Measurements from ENCODE around the gene NLN.

NLN gene

GRCh38 chr5:65811004-65811403 lies 89.0 kb downstream of the NLN start:
- no peak for DNase-seq

GRCh38 chr5:65811885-65812284 lies 89.9 kb downstream of the NLN start:
- DNase-seq, result no peak

DNA sequence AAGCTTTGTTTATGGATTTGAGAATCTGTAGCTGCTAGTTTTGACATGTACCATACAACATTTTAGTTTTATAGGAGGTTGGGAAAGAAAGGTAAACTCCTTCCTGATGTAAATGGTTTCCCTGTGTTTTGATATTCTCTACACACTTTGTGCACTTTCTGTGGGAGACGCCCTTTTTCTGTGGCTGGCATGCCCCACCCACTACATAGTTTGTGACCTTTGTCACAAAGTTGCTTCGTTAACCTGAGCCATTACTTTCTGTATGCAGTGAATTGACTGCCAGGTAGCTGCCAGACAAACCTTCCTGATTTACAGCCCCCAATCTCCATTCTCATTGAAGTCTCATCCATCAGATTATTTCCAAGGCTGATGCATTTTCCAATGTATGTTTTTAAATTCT lies 90.6 kb downstream of the NLN start:
- no peak for DNase-seq

DNA sequence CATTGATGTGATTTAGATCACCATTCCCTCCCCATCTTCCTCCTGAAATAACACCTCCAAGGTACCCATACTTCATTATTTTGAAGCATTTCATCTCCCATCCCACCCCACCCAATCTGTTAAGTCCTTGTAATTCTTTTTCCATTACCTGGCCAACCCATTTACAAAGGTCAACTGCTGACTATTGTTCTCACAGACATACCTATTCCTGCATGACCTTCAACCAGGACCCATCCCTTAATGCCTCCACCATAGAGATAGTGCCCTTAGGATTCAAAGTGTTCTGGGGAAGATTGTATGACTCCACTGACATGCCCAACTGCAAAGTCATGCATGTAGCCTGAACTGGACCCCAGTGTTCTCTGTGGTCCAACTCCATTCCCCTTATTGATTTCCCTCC lies 91.2 kb downstream of the NLN start:
- DNase-seq, result no peak

DNA sequence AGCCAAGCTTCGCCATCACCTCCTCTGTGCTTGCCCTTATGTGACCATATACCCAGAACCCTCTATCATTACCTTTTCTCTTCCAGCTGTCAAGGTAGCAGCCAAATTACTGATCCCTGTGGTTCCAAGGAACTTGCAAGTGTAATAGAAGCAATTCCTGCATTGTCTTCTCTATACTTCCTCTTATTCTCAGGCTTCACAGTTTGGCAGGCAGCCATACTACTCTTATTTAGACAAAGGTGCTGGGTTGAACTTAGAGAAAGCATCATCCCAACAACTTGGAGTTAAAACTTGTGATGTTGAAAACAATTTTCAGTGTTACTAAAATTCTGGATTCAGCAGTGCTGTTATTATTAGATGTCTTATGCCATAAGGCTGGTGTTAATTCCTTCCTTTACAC lies 93.2 kb downstream of the NLN start:
- DNase-seq, result no peak

GRCh38 chr5:65816729-65817128 lies 94.7 kb downstream of the NLN start:
- no peak for DNase-seq

GRCh38 chr5:65817931-65818330 lies 95.9 kb downstream of the NLN start:
- DNase-seq, result no peak

DNA sequence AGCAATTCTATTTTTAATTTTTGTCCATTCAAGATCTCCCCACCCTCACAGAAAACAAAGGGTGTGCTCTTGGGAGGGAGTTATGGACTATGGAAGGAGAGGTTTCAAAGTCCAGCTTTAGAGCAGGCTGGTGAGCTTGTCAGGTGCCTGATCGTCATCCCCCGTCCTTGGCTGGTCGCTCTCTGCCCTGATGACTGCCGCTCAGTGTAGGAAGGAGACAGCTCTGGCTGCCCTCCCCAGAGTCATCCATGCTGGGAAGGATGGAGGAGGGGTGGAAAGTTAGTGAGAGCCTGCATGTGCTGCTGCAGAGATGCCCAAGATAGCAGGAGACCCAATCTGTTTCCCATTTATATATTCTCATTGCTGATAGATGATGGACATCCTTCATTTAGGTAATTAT lies 96.6 kb downstream of the NLN start:
- DNase-seq, result no peak

GRCh38 chr5:65819215-65819904 lies 97.4 kb downstream of the NLN start:
- DNase-seq, result no peak

GRCh38 chr5:65819905-65820240 lies 97.9 kb downstream of the NLN start:
- DNase-seq, result no peak

DNA sequence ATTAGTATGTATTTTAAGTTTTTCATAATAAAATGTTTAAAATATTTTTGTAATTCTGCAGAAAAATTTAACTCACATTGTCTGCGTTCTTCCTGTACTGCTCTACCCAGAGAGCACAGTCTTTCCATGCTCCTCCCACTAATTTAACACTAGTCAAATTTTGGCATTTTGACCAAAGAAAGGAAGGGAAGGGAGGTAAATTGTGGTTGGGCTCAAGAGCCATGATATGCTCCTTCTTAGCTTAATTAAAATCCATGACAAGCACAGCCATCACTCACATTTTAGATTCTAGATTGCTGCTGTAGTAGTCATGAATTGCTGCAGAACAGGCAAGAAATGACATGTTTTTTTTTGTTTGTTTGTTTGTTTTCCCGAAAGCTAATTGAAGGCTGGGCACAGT lies 98.4 kb downstream of the NLN start:
- no peak for DNase-seq

GRCh38 chr5:65821966-65822365 lies 100.0 kb downstream of the NLN start:
- no peak for DNase-seq

DNA sequence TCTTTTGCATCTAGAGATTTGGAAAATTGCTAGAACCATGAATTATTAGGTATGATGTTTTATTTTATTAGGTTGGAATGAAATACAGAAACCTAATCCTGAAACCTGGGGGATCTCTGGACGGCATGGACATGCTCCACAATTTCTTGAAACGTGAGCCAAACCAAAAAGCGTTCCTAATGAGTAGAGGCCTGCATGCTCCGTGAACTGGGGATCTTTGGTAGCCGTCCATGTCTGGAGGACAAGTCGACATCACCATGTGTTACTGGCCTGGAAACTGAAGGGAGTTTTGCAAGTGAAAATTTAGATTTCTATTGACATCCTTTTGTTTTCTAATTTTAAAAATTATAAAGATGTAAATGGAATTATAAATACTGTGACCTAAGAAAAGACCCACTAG lies 100.7 kb downstream of the NLN start:
- no peak for DNase-seq

DNA sequence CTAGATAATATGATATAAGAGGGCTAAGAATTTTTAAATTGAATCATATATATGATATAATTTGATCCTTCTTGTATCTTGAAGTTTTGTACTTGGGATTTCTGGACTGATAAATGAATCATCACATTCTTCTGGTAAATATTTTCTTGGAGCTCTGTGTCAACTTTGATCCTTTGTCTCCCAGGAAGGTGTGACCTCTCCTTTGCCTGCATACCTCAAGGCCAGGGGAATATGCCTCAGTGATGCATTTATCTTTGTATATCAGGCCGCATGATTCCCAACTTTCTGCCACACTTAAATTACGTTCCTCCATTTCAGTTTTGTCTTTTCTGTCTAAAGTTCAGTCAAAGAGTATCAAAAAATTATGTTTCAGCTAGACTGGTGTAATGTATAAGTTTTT lies 101.2 kb downstream of the NLN start:
- no peak for DNase-seq

GRCh38 chr5:65823845-65824445 lies 101.9 kb downstream of the NLN start:
- DNase-seq, result no peak

GRCh38 chr5:65825408-65826328 lies 103.7 kb downstream of the NLN start:
- no peak for DNase-seq

DNA sequence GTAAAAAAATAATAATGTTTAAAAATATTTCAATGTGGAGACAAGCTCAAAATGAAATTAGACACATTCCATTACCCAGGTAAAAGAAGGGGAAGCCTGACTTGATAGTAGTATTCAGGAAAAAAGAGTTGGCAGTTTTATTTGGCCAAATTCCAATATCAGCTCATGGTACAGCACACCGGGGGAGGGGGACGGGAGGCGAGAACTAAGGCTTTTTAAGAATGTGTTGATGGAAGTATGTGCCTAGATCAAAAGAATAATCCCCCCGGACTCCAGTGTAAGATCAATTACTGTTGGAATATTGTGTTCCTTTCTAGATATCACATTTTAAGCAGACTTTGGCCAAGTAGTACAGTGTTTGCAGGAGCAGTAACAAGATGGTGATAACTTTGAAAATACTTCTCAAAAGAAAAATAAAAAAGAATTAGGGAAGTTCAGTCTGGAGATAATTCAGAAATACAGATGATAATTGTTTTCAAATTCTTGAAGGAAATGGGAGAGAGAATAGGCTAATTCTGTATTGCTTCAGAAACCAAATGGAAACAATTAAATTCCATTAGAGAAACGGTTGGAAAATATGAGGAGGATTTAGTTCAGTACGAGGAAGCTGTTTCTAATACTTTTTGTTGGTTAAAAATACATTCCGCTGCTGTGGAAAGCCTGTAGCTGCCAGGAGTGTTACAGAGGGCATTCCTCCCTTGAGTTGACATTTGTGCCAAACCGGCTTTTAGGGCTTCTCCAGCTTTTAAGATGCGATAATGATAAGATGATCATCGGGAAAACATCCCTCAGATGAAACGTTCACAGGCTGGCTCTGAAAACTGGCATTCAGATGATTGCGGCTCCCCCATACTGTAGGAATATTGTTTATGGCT lies 106.3 kb downstream of the NLN start:
- no peak for DNase-seq

DNA sequence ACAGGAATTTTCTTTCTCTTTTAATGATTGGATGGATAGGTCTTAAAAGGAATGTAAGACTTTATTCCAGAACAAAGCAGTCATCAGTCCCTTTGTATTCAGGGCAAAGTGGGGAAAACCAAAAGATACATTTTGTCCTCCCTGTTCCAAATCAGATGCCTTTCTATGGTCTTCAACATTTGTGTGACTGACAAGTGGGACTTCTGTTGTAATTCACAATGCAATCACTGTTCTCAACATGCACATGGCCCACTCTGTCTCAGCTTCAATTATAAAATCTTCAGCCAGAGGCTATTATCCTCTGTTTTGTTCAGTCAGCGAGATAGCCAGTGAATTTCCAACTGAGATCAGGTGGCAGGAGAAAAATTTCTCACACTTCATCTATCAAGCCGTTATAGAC lies 108.9 kb downstream of the NLN start:
- DNase-seq, result no peak

DNA sequence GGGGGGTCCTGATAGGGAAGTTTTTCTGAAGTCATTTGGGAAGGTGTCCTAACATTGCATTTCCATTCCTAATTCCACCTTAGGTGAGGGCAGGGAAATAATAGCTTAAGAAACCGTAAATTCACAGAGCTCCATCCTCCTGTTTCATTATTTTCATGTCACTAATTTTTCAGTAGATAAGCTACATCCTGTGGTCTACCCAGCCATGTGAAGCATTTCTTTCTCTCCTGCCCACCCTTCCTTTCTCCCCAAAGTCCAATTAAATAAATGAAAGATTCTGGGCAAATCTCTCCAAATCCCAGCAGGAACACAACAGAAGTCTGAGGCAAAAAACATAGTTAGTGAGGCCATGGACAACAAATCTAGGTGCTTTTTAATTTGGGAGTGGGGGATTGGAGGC lies 109.3 kb downstream of the NLN start:
- no peak for DNase-seq

GRCh38 chr5:65832152-65832551 lies 110.1 kb downstream of the NLN start:
- DNase-seq, result no peak

DNA sequence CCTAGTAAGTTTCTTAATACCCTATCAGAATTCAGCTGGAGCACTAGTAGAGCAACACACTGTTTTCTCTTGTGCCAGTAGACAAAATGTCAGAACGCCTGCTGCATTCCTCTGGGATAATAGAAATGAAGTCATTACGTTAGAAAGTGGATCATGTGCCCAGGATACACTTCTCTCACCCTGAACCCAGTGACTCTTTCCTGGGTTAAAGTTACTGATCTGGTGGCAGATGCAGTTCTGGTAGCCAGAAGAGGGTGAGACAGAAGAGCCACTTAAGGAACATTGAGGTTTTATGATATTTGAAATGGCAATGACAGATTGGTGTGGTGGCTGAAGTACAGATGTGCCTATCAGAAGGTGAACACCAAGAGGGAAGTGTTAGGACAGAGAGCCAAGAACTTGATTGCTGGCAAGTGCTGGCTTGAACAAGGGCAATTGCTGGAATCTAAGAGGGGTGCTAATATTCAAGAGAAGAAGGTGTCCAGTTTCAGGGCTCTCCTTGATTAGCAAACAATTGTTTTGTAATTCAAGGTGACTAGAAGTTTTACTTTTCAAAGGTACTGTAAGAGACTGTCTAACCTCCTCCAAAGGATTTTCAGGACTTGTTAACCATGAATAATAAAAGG lies 110.7 kb downstream of the NLN start:
- no peak for DNase-seq

GRCh38 chr5:65833780-65834179 lies 111.8 kb downstream of the NLN start:
- DNase-seq, result no peak

- DNase-seq, result no peak
Observed at GRCh38 chr5:65834306-65834705, 112.3 kb downstream of the NLN start.
